ENCODE data around the gene ZC2HC1B.

GRCh38 chr6:143842461-143842901 lies 21.8 kb upstream of the ZC2HC1B start:
- TF ChIP-seq CTCF (IDR thresholded peaks at IDR 0.05), result no peak
- no peak for TF ChIP-seq FOSL2 (IDR thresholded peaks at IDR 0.05; ENCODE audit: borderline replicate concordance, low read depth)
- no peak for TF ChIP-seq FOXJ3 (CRISPR knock-in tag; IDR thresholded peaks at IDR 0.05)
- no peak for TF ChIP-seq EZH2phosphoT487 (IDR thresholded peaks at IDR 0.05; ENCODE audit: borderline replicate concordance, low read depth)
- TF ChIP-seq TCF12 (IDR thresholded peaks at IDR 0.05), result no peak
- no peak for TF ChIP-seq POLR2AphosphoS5 (IDR thresholded peaks at IDR 0.05; ENCODE audit: low read depth, low read length)
- TF ChIP-seq REST (IDR thresholded peaks at IDR 0.05; ENCODE audit: low read depth, low read length), result no peak
- TF ChIP-seq JUND (IDR thresholded peaks at IDR 0.05), result no peak
- TF ChIP-seq ELF1 (IDR thresholded peaks at IDR 0.05), result no peak
- no peak for TF ChIP-seq MEF2A (IDR thresholded peaks at IDR 0.05; ENCODE audit: borderline replicate concordance, low read depth)
- TF ChIP-seq CHD2 (IDR thresholded peaks at IDR 0.05; ENCODE audit: low read length, partially characterized antibody), result no peak
- TF ChIP-seq RCOR1 (IDR thresholded peaks at IDR 0.05; ENCODE audit: low read length), result no peak
- TF ChIP-seq FOXM1 (IDR thresholded peaks at IDR 0.05; ENCODE audit: low read depth), result no peak
